SIG-M5 treated with dmso at 0.1 percent for 504 hours (cell line): ENCODE measurements around the gene AFF3.

Source experiments
- DNase-seq: peaks from one replicate; lab custom pipeline; 2025; ENCODE audit not compliant: unreplicated experiment; lab: John Stamatoyannopoulos, UW

The AFF3 gene

GRCh38 chr2:100046961-100047947 lies 95.1 kb downstream of the AFF3 start:
- no peak for DNase-seq

- no peak for DNase-seq
Observed at GRCh38 chr2:100045000-100045399, 97.4 kb downstream of the AFF3 start.

GRCh38 chr2:100043891-100044255 lies 98.5 kb downstream of the AFF3 start:
- DNase-seq = no peak

GRCh38 chr2:100043081-100043890 lies 99.1 kb downstream of the AFF3 start:
- no peak for DNase-seq

- DNase-seq = peak; percentile 66
Observed at GRCh38 chr2:100042562-100042961, 99.8 kb downstream of the AFF3 start.

GRCh38 chr2:100041946-100042345 lies 100.4 kb downstream of the AFF3 start:
- no peak for DNase-seq

GRCh38 chr2:100041385-100041784 lies 101.0 kb downstream of the AFF3 start:
- DNase-seq = no peak

- no peak for DNase-seq
Observed at GRCh38 chr2:100040906-100041305, 101.5 kb downstream of the AFF3 start.

GRCh38 chr2:100039291-100039980 lies 103.0 kb downstream of the AFF3 start:
- DNase-seq = peak; percentile 72

- no peak for DNase-seq
Observed at GRCh38 chr2:100038011-100038410, 104.4 kb downstream of the AFF3 start.

GRCh38 chr2:100036793-100037192 lies 105.6 kb downstream of the AFF3 start:
- DNase-seq = no peak

GRCh38 chr2:100036026-100036425 lies 106.4 kb downstream of the AFF3 start:
- no peak for DNase-seq

GRCh38 chr2:100034431-100034830 lies 108.0 kb downstream of the AFF3 start:
- DNase-seq = no peak

GRCh38 chr2:100033976-100034375 lies 108.4 kb downstream of the AFF3 start:
- no peak for DNase-seq

- DNase-seq = no peak
Observed at GRCh38 chr2:100031604-100032003, 110.8 kb downstream of the AFF3 start.

- DNase-seq = no peak
Observed at GRCh38 chr2:100029460-100029859, 112.9 kb downstream of the AFF3 start.

- no peak for DNase-seq
Observed at GRCh38 chr2:100021791-100022340, 120.5 kb downstream of the AFF3 start.

GRCh38 chr2:100019499-100019898 lies 122.9 kb downstream of the AFF3 start:
- no peak for DNase-seq

GRCh38 chr2:100018341-100019193 lies 123.8 kb downstream of the AFF3 start:
- DNase-seq = no peak

GRCh38 chr2:100017633-100018032 lies 124.8 kb downstream of the AFF3 start:
- DNase-seq = no peak
